K562 (cell line): ENCODE results near the gene APBB2. TPM values are rescaled to one million over a fixed set of nuclear protein-coding genes. Genes with fewer than 3 reads are reported as not detected.

Source experiments
- ATAC-seq: fragments of 200-7000 bp; cut with Tn5 transposase; 3 replicates; pipeline ENCODE4 v1.9.1; 2020; ENCODE audit warnings: moderate library complexity
- BruUV-seq: library from RNA; stranded (reverse); fragments of 400-500 nt; replicated peaks from 2 replicates; lab custom pipeline; 2021; lab: Mats Ljungman, UMichigan
- CTCF ChIA-PET: fragments of 300-600 bp; formaldehyde crosslinking; extraction: SDS; loops from one replicate; lab custom pipeline; 2021; ENCODE audit warnings: low intra/inter-chr PET ratio; lab: Yijun Ruan, JAX
- POLR2A ChIA-PET: fragments of 300-600, 350-650 bp; sonication (Branson Sonifier 250); formaldehyde crosslinking; extraction: SDS; loops from one replicate; lab custom pipeline; 2021; ENCODE audit warnings: antibody characterized with exemption, inconsistent platforms; lab: Yijun Ruan, JAX
- DNase-seq, 4 experiments: peaks; one replicate each; pipeline versions ENCODE4 v3.0.0 to v3.0.0-alpha.2; 2011 to 2018; ENCODE audit warnings: low spot score in 3 of 4, mixed read lengths in 3 of 4; ENCODE audit errors: extremely low read depth in 1 of 4
- FAIRE-seq: peaks from 2 replicates; lab custom pipeline; 2011; peaks lifted over from hg19 to GRCh38; lab: Jason Lieb, UNC
- H2AFZ ChIP-seq: 2 replicates; pipeline ENCODE4 v1.6.0; 2011; ENCODE audit warnings: low read depth, low read length, control low read depth, inconsistent platforms
- H3K27ac ChIP-seq: fragments of 200-600 bp; 3 replicates; pipeline ENCODE4 v1.8.0; 2011; ENCODE audit warnings: low read depth, mild to moderate bottlenecking, control low read depth, inconsistent platforms, low read length, moderate library complexity, mixed read lengths; ENCODE audit errors: extremely low read depth
- H3K27me3 ChIP-seq, 2 experiments: fragments of 300-600 bp in 1 of 2; 2 replicates in 1 of 2; 3 replicates in 1 of 2; pipeline versions ENCODE4 v1.6.0 to v1.8.0; 2011; ENCODE audit warnings: inconsistent platforms in 2 of 2, low read length in 2 of 2, mild to moderate bottlenecking in 1 of 2, mixed read lengths in 1 of 2, moderate library complexity in 1 of 2; ENCODE audit not compliant: control insufficient read depth in 2 of 2, insufficient read depth in 2 of 2
- H3K36me3 ChIP-seq: fragments of 300-600 bp; 3 replicates; pipeline ENCODE4 v1.8.0; 2011; ENCODE audit warnings: mild to moderate bottlenecking, low read length, inconsistent platforms; ENCODE audit not compliant: control insufficient read depth, insufficient read depth
- H3K4me1 ChIP-seq, 2 experiments: fragments of 200-600 bp in 1 of 2; replicated peaks in 1 of 2; 2 replicates in 1 of 2; 3 replicates in 1 of 2; pipeline versions ENCODE4 v1.5.1 to v1.8.0; 2011; ENCODE audit warnings: inconsistent platforms in 2 of 2, low read length in 2 of 2, mild to moderate bottlenecking in 1 of 2, mixed read lengths in 1 of 2, moderate library complexity in 1 of 2; ENCODE audit not compliant: control insufficient read depth in 2 of 2, insufficient read depth in 2 of 2
- H3K4me2 ChIP-seq: 2 replicates; pipeline ENCODE4 v1.6.1; 2011; ENCODE audit warnings: low read length, control low read depth, inconsistent platforms, mixed read lengths; ENCODE audit not compliant: insufficient read depth
- H3K4me3 ChIP-seq: fragments of 200-600 bp; sonication (generic), shearing (Covaris generic); 2 replicates; pipeline ENCODE4 v1.5.1; 2016; ENCODE audit warnings: control low read depth, inconsistent platforms
- H3K79me2 ChIP-seq: fragments of 200-600 bp; 3 replicates; pipeline ENCODE4 v1.8.0; 2011; ENCODE audit warnings: low read length, inconsistent platforms; ENCODE audit not compliant: control insufficient read depth, insufficient read depth
- H3K9ac ChIP-seq, 2 experiments: 2 replicates each; pipeline versions ENCODE4 v1.6.0 to v1.6.1; 2011; ENCODE audit warnings: low read depth in 2 of 2, low read length in 2 of 2, control low read depth in 1 of 2, inconsistent platforms in 1 of 2, mild to moderate bottlenecking in 1 of 2, mixed read lengths in 1 of 2; ENCODE audit not compliant: insufficient read depth in 1 of 2
- H3K9me1 ChIP-seq: one replicate; pipeline ENCODE4 v1.6.0; 2011; ENCODE audit warnings: inconsistent platforms, mild to moderate bottlenecking, low read length, moderate library complexity; ENCODE audit not compliant: control insufficient read depth, insufficient read depth
- H3K9me3 ChIP-seq: replicated peaks from 2 replicates; pipeline ENCODE4 v1.5.1; 2011; ENCODE audit warnings: low read depth, low read length, inconsistent platforms; ENCODE audit not compliant: control insufficient read depth, insufficient read depth
- H4K20me1 ChIP-seq: replicated peaks from 2 replicates; pipeline ENCODE4 v1.6.1; 2011; ENCODE audit warnings: low read length, inconsistent platforms, mixed read lengths; ENCODE audit not compliant: control insufficient read depth, insufficient read depth
- CEBPG ChIP-seq, 3 experiments: fragments of 200-800 bp in 1 of 3; sonication (Bioruptor generic) in 1 of 3; sonication (generic) in 1 of 3; formaldehyde crosslinking in 1 of 3; IDR thresholded peaks in 2 of 3; conservative IDR thresholded peaks in 1 of 3; 2 replicates each; pipeline versions ENCODE4 v1.6.1 to v1.8.0; 2016 to 2022; ENCODE audit warnings: missing compliant biosample characterization in 2 of 3, missing genetic modification characterization in 2 of 3, mild to moderate bottlenecking in 1 of 3, missing genetic modification reagents in 1 of 3
- KHSRP ChIP-seq: fragments of 450-650 bp; IDR thresholded peaks from 2 replicates; pipeline ENCODE4 v1.6.1; 2017
- MAFK ChIP-seq: IDR thresholded peaks from 2 replicates; pipeline ENCODE4 v1.6.1; 2011; ENCODE audit warnings: low read length, improper control_type of control experiment
- POLR2G ChIP-seq: fragments of 200-400 bp; formaldehyde crosslinking; IDR thresholded peaks from 2 replicates; pipeline ENCODE4 v1.6.1; 2017; ENCODE audit warnings: low read depth, mild to moderate bottlenecking, antibody characterized with exemption, low read length, moderate library complexity
- TEAD2 ChIP-seq: fragments of 450-650 bp; IDR thresholded peaks from 2 replicates; pipeline ENCODE4 v1.6.1; 2016; ENCODE audit warnings: missing genetic modification characterization, control low read depth, missing compliant biosample characterization
- TSHZ1 ChIP-seq: fragments of 250-450 bp; sonication (Bioruptor Pico); IDR thresholded peaks from 2 replicates; pipeline ENCODE4 v1.4.0; 2020; ENCODE audit warnings: mild to moderate bottlenecking, moderate library complexity
- ZBTB7A ChIP-seq: IDR thresholded peaks from 2 replicates; pipeline ENCODE4 v1.6.1; 2011; ENCODE audit warnings: low read depth, mild to moderate bottlenecking, low read length, moderate library complexity, borderline replicate concordance; ENCODE audit not compliant: control insufficient read depth
- ZNF384 ChIP-seq: IDR thresholded peaks from 2 replicates; pipeline ENCODE4 v1.6.1; 2012; ENCODE audit warnings: low read depth, low read length, improper control_type of control experiment
- ZNF41 ChIP-seq: fragments of 250-450 bp; sonication (Bioruptor Pico); conservative IDR thresholded peaks from 2 replicates; pipeline ENCODE4 v1.4.0; 2020; ENCODE audit warnings: mild to moderate bottlenecking
- ZNF507 ChIP-seq: conservative IDR thresholded peaks from 2 replicates; pipeline ENCODE4 v1.6.1; 2017; ENCODE audit warnings: missing genetic modification characterization, missing compliant biosample characterization
- ZNF764 ChIP-seq: fragments of 250-450 bp; sonication (Bioruptor Pico); IDR thresholded peaks from 2 replicates; pipeline ENCODE4 v1.4.0; 2020; ENCODE audit warnings: low read depth, mild to moderate bottlenecking, moderate library complexity
- WGBS: fragments of 100-300 bp; shearing (Covaris generic); methylation state at CpG from one replicate; pipeline ENCODE4 v1.1.6; 2016; ENCODE audit warnings: low coverage, mixed read lengths; ENCODE audit not compliant: insufficient coverage; ENCODE audit errors: missing lambda C conversion rate; 5-methylcytosine and 5-hydroxymethylcytosine counted together
- in situ Hi-C: fragments of 300-500 bp; cut with MboI; formaldehyde crosslinking; loops from 4 replicates; pipeline ENCODE4 v1.15.0; 2018; ENCODE audit warnings: inconsistent platforms, mixed read lengths
- intact Hi-C: fragments of 100-400 bp; cut with micrococcal nuclease; formaldehyde crosslinking; loops from 2 replicates; pipeline ENCODE4 v1.14.2; 2022
- polyA plus RNA-seq, 8 experiments: library from polyadenylated mRNA; depleted of rRNA in 4 of 8; stranded (reverse) in 5 of 8; unstranded in 3 of 8; fragments of >200 nt; fragmentation: Nextera tagmentation in 2 of 8; fragmentation: Illumina TruSeq in 1 of 8; extraction: Ambion mirVana in 2 of 8; extraction: Trizol in 1 of 8; gene quantifications; 2 replicates each; pipeline versions ENCODE4 v1.2.1 to v1.2.3, GENCODE V29; 2011 to 2014; ENCODE audit warnings: inconsistent platforms in 1 of 8, missing spikeins in 1 of 8
- total RNA-seq, 7 experiments: library from RNA; depleted of rRNA in 6 of 7; stranded (reverse); fragments of >200 nt in 6 of 7; fragmentation: Illumina TruSeq in 2 of 7; extraction: Trizol in 2 of 7; gene quantifications; 2 replicates each; pipeline versions ENCODE4 v1.2.1 to v1.2.3, GENCODE V29; 2011 to 2021; ENCODE audit warnings: low replicate concordance in 1 of 7

APBB2 gene
- total and polyA plus RNA-seq, 9 of the 15 experiments (the other 6 are each of a cell fraction or from before 2014, with no cell fraction given): 0.08 to 2.1 (median 1.4) TPM

GRCh38 chr4:41154010-41154813 is 60.1 kb downstream of the APBB2 start:
- Histone ChIP-seq H3K79me2 (no peaks in the 10 kb centered on the region), H3K27me3 (peaks cover 0 to 6% of the 10 kb centered on the region in 2 experiments; a peak in 4 of 5 replicates)

GRCh38 chr4:41150401-41150800 is 63.9 kb downstream of the APBB2 start:
- H3K9me1 ChIP-seq: no peaks in the 10 kb centered on the region
- H3K9me3 ChIP-seq: no peaks in the 10 kb centered on the region
- H3K9ac ChIP-seq: no peak overlapping the region
- no peaks in the 10 kb centered on the region for H4K20me1 ChIP-seq
- no peak overlapping the region for H3K27ac ChIP-seq
- FAIRE-seq: no peak
- POLR2A ChIA-PET: no interaction called here
- 0% methylated on average over 2 of the region's 2 CpGs for WGBS
- H3K27me3 ChIP-seq: no peaks in the 10 kb centered on the region; a peak in 1 of 5 replicates
- ATAC-seq: no peak
- DNase-seq: no peak
- H3K4me3 ChIP-seq: no peak overlapping the region
- no peak overlapping the region for H2AFZ ChIP-seq
- BruUV-seq: no TSS peak
- H3K4me2 ChIP-seq: no peak overlapping the region
- H3K36me3 ChIP-seq: no peaks in the 10 kb centered on the region
- TF ChIP-seq TSHZ1 (CRISPR knock-in tag): no peak
- no peak for TF ChIP-seq TEAD2
- TF ChIP-seq MAFK: no peak
- no peak for TF ChIP-seq POLR2G
- TF ChIP-seq ZNF507 (tag): no peak
- no peak for TF ChIP-seq ZNF384
- TF ChIP-seq ZNF41 (CRISPR knock-in tag): no peak
- TF ChIP-seq, all 486 proteins: peak for 0
- in situ Hi-C loops: no loop called here
- intact Hi-C loops: no loop called here
- no peaks in the 10 kb centered on the region for H3K79me2 ChIP-seq
- no peaks in the 10 kb centered on the region for H3K4me1 ChIP-seq
- CTCF ChIA-PET: no interaction called here

More at GRCh38 chr4:41154010-41154813, 60.1 kb downstream of the APBB2 start:
- H3K36me3 ChIP-seq: no peaks in the 10 kb centered on the region
- H3K4me1 ChIP-seq: no peaks in the 10 kb centered on the region
- H3K9me1 ChIP-seq: no peaks in the 10 kb centered on the region
- in situ Hi-C loops: no loop called here
- TF ChIP-seq ZBTB7A (no peak), ZNF764 (CRISPR knock-in tag) (no peak), KHSRP (no peak), CEBPG (CRISPR knock-in tag; IDR thresholded peaks at IDR 0.05) (no peak), CEBPG (tag; conservative IDR thresholded peaks at IDR 0.05 in 1 of 2, IDR thresholded peaks at IDR 0.05 in 1 of 2) (no peak)
- H3K27ac ChIP-seq: no peak overlapping the region
- no TSS peak for BruUV-seq
- no peaks in the 10 kb centered on the region for H3K9me3 ChIP-seq
- no peak overlapping the region for H2AFZ ChIP-seq
- ATAC-seq (no peak), DNase-seq (no peak), FAIRE-seq (no peak)
- POLR2A ChIA-PET: interaction anchor here (1.0 kb wide), 1 partner anchor 323 kb away, joined by 3 read pairs; no protein-coding TSS in a partner anchor
- intact Hi-C loops: no loop called here
- 0% methylated on average over 6 of the region's 6 CpGs for WGBS
- H4K20me1 ChIP-seq: no peaks in the 10 kb centered on the region; the same call in 1 of the 2 replicates
- no peak overlapping the region for H3K4me2 ChIP-seq
- CTCF ChIA-PET: no interaction called here
- no peak overlapping the region for H3K4me3 ChIP-seq
- H3K9ac ChIP-seq: no peak overlapping the region
